Measurements from ENCODE around the gene QSOX1.
"Not testable (repeated sequence)": the region's sequence is repeated elsewhere in the genome, so short reads cannot be mapped to it uniquely, and the experiment has no call there.

QSOX1 gene

GRCh38 chr1:180198196-180198595 is 43.5 kb downstream of the QSOX1 start:
- no peaks in the 10 kb centered on the region for H3K79me2 ChIP-seq (ENCODE audit: control insufficient read depth, insufficient read depth, low read length, unreplicated experiment)
- no peaks in the 10 kb centered on the region for H3K4me1 ChIP-seq (ENCODE audit: control insufficient read depth, insufficient read depth, low read length, unreplicated experiment)
- H3K36me3 ChIP-seq (ENCODE audit: insufficient read depth, low read length) = no peaks in the 10 kb centered on the region
- no peak overlapping the region for H3K27ac ChIP-seq (ENCODE audit: low read depth, low read length)
- H3K4me3 ChIP-seq (ENCODE audit: low read depth, low read length) = no peak overlapping the region
- no peaks in the 10 kb centered on the region for H3K27me3 ChIP-seq (ENCODE audit: insufficient read depth, low read length)
- H2AFZ ChIP-seq (ENCODE audit: low read length, unreplicated experiment) = no peak overlapping the region

- Histone ChIP-seq H3K4me3 (ENCODE audit: low read depth, low read length) (no peak overlapping the region), H3K27ac (ENCODE audit: low read depth, low read length) (no peak overlapping the region), H3K4me1 (ENCODE audit: control insufficient read depth, insufficient read depth, low read length, unreplicated experiment) (no peaks in the 10 kb centered on the region), H3K27me3 (ENCODE audit: insufficient read depth, low read length) (no peaks in the 10 kb centered on the region), H3K36me3 (ENCODE audit: insufficient read depth, low read length) (no peaks in the 10 kb centered on the region), H3K79me2 (ENCODE audit: control insufficient read depth, insufficient read depth, low read length, unreplicated experiment) (no peaks in the 10 kb centered on the region), H2AFZ (ENCODE audit: low read length, unreplicated experiment) (no peak overlapping the region)
Observed at GRCh38 chr1:180198611-180199010, 43.9 kb downstream of the QSOX1 start.

DNA sequence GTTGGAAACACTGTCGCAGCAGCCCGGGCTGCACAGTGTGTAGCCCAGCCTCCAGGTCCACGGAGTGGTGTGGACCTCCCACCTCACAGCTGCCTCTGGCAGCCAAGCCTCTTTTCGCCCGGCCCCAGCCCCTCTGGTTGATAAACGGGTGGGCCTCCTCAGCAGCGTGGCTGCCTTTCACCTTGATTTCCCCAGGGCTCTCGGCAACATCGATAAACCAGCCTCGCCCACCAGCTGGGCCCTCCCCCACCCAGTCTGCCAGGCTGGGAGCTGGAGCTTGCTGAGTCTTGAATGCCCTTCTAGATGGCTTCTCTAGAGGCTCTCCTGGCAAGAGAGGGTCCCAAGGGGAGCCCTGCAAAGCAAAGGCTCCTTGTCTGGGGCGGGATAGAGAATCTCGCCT is 44.3 kb downstream of the QSOX1 start:
- H2AFZ ChIP-seq (ENCODE audit: low read length, unreplicated experiment) = no peak overlapping the region
- H3K27ac ChIP-seq (ENCODE audit: low read depth, low read length) = no peak overlapping the region
- H3K36me3 ChIP-seq (ENCODE audit: insufficient read depth, low read length) = no peaks in the 10 kb centered on the region
- H3K4me3 ChIP-seq (ENCODE audit: low read depth, low read length) = no peak overlapping the region
- no peaks in the 10 kb centered on the region for H3K27me3 ChIP-seq (ENCODE audit: insufficient read depth, low read length)
- no peaks in the 10 kb centered on the region for H3K79me2 ChIP-seq (ENCODE audit: control insufficient read depth, insufficient read depth, low read length, unreplicated experiment)
- no peaks in the 10 kb centered on the region for H3K4me1 ChIP-seq (ENCODE audit: control insufficient read depth, insufficient read depth, low read length, unreplicated experiment)

- no peaks in the 10 kb centered on the region for H3K4me1 ChIP-seq (ENCODE audit: control insufficient read depth, insufficient read depth, low read length, unreplicated experiment)
- no peak overlapping the region for H3K4me3 ChIP-seq (ENCODE audit: low read depth, low read length)
- no peak overlapping the region for H3K27ac ChIP-seq (ENCODE audit: low read depth, low read length)
- H3K27me3 ChIP-seq (ENCODE audit: insufficient read depth, low read length) = no peaks in the 10 kb centered on the region
- H3K36me3 ChIP-seq (ENCODE audit: insufficient read depth, low read length) = no peaks in the 10 kb centered on the region
- H2AFZ ChIP-seq (ENCODE audit: low read length, unreplicated experiment) = no peak overlapping the region
- no peaks in the 10 kb centered on the region for H3K79me2 ChIP-seq (ENCODE audit: control insufficient read depth, insufficient read depth, low read length, unreplicated experiment)
Observed at GRCh38 chr1:180201451-180202200, 47.0 kb downstream of the QSOX1 start.

DNA sequence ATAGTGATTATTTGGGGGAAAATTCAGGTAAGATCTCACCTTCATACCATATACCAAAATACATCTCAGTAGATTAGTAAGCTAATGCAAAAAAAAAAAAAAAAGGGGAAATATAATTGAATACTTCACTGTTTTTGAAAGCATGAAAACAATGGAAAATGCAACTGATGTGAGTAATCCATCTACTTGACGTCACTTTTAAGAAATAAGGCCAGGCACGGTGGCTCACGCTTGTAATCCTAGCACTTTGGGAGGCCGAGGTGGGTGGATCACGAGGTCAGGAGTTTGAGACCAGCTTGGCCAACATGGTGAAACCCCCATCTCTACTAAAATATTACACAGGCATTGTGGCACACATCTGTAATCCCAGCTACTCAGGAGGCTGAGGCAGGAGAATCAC is 47.9 kb downstream of the QSOX1 start:
- H3K27me3 ChIP-seq (ENCODE audit: insufficient read depth, low read length) = not testable (repeated sequence)

GRCh38 chr1:180204231-180204630 is 49.6 kb downstream of the QSOX1 start:
- Histone ChIP-seq H2AFZ (ENCODE audit: low read length, unreplicated experiment) (no peak overlapping the region), H3K36me3 (ENCODE audit: insufficient read depth, low read length) (no peaks in the 10 kb centered on the region), H3K4me3 (ENCODE audit: low read depth, low read length) (no peak overlapping the region), H3K27ac (ENCODE audit: low read depth, low read length) (no peak overlapping the region), H3K27me3 (ENCODE audit: insufficient read depth, low read length) (no peaks in the 10 kb centered on the region), H3K79me2 (ENCODE audit: control insufficient read depth, insufficient read depth, low read length, unreplicated experiment) (no peaks in the 10 kb centered on the region), H3K4me1 (ENCODE audit: control insufficient read depth, insufficient read depth, low read length, unreplicated experiment) (no peaks in the 10 kb centered on the region)

More for the DNA sequence above, 47.9 kb downstream of the QSOX1 start:
- H3K36me3 ChIP-seq (ENCODE audit: insufficient read depth, low read length); H2AFZ ChIP-seq (ENCODE audit: low read length, unreplicated experiment); H3K4me3 ChIP-seq (ENCODE audit: low read depth, low read length); H3K4me1 ChIP-seq (ENCODE audit: control insufficient read depth, insufficient read depth, low read length, unreplicated experiment); H3K79me2 ChIP-seq (ENCODE audit: control insufficient read depth, insufficient read depth, low read length, unreplicated experiment); H3K27ac ChIP-seq (ENCODE audit: low read depth, low read length): not testable (repeated sequence)

DNA sequence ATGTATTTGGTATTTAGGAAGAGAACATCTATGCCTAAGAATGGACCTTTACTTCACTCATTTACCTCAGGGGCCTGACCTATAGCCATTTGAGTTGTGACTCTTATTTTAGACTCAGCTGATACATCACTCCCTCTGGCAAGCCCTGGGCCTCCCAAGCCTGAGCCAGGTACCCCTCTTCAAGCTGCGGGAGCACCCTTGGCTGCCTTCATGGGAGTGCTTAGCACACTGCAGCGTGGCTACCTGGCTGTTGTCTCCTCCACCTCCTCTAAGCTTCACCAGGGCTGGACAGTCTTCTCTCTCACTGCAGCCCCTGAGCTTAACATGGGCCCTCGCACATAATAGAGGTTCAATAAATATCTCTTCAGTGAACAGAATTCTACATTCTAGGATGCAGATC is 51.9 kb downstream of the QSOX1 start:
- Histone ChIP-seq H3K36me3 (ENCODE audit: insufficient read depth, low read length) (no peaks in the 10 kb centered on the region), H3K4me1 (ENCODE audit: control insufficient read depth, insufficient read depth, low read length, unreplicated experiment) (no peaks in the 10 kb centered on the region), H3K27ac (ENCODE audit: low read depth, low read length) (no peak overlapping the region), H3K4me3 (ENCODE audit: low read depth, low read length) (no peak overlapping the region), H3K79me2 (ENCODE audit: control insufficient read depth, insufficient read depth, low read length, unreplicated experiment) (no peaks in the 10 kb centered on the region), H2AFZ (ENCODE audit: low read length, unreplicated experiment) (no peak overlapping the region), H3K27me3 (ENCODE audit: insufficient read depth, low read length) (no peaks in the 10 kb centered on the region)

GRCh38 chr1:180208264-180208663 is 53.6 kb downstream of the QSOX1 start:
- Histone ChIP-seq H3K4me1 (ENCODE audit: control insufficient read depth, insufficient read depth, low read length, unreplicated experiment) (no peaks in the 10 kb centered on the region), H3K27me3 (ENCODE audit: insufficient read depth, low read length) (no peaks in the 10 kb centered on the region), H3K4me3 (ENCODE audit: low read depth, low read length) (no peak overlapping the region), H2AFZ (ENCODE audit: low read length, unreplicated experiment) (no peak overlapping the region), H3K79me2 (ENCODE audit: control insufficient read depth, insufficient read depth, low read length, unreplicated experiment) (no peaks in the 10 kb centered on the region), H3K27ac (ENCODE audit: low read depth, low read length) (no peak overlapping the region), H3K36me3 (ENCODE audit: insufficient read depth, low read length) (no peaks in the 10 kb centered on the region)

DNA sequence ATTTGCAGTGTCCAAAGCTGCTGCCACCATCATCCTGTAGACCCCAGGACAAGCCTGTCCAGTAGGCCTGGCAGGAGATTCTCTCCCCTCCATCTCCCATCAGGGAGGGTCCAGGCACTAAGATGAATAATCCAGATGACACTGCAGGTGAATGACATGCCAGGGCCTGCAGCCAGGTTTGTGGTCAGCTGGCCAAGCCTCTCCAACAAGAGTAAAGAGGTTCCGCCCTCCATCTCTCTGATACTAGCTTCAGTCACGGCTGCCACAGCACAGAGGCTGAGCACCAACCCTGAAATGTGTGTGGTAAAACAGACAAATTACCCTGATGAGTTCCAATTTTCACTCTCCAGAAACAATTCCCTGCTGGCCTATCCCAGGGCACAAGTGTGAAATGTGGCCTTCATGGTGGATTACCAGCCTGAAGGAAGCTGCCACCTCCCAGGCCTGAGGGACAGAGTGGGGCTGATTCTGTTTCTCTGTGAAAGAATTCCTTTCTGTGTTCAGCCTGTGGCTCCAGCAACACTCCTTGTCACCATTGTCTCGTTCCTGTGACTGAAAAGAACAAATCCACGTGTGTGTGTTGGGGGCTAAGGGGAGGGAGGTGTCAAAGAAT is 55.4 kb downstream of the QSOX1 start:
- H3K4me1 ChIP-seq (ENCODE audit: control insufficient read depth, insufficient read depth, low read length, unreplicated experiment) = no peaks in the 10 kb centered on the region
- no peaks in the 10 kb centered on the region for H3K27me3 ChIP-seq (ENCODE audit: insufficient read depth, low read length)
- H3K4me3 ChIP-seq (ENCODE audit: low read depth, low read length) = no peak overlapping the region
- H3K79me2 ChIP-seq (ENCODE audit: control insufficient read depth, insufficient read depth, low read length, unreplicated experiment) = no peaks in the 10 kb centered on the region
- H3K27ac ChIP-seq (ENCODE audit: low read depth, low read length) = no peak overlapping the region
- H3K36me3 ChIP-seq (ENCODE audit: insufficient read depth, low read length) = no peaks in the 10 kb centered on the region
- no peak overlapping the region for H2AFZ ChIP-seq (ENCODE audit: low read length, unreplicated experiment)

DNA sequence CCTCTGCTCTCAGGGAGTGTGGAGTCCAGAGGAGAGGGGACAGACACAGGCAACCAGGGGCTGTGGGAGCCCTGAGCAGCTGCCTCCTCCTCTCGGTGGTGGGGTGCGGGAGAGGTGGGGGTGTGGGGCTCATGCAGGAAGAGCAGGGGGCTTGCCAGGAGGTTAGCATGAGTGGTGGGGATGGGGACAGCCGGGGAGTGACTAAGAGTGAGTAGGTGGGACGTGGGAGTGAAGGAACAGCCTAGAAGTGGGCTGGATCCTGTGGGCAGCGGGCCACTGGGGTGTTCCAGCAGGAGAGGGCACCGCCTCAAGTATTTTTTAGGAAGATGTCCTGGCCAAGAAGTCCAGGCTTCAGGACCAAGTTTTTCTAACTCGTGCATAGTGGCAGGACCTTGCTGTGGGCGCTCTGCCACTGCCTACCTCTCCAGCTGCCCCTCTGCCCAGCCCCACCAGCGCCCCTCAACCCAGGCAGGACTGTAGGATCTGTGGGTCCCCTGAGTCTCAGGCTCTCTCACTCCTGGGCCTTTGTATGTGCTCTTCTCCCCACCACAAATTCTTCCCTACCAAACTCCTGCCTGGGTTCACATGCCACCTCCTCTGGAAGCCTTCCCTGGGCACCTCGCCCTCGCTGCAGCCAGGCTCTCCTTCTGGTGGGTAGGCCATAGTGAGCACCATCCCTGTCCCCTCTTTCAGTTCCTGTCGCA is 56.6 kb downstream of the QSOX1 start:
- Histone ChIP-seq H3K79me2 (ENCODE audit: control insufficient read depth, insufficient read depth, low read length, unreplicated experiment) (no peaks in the 10 kb centered on the region), H3K27me3 (ENCODE audit: insufficient read depth, low read length) (no peaks in the 10 kb centered on the region), H3K4me3 (ENCODE audit: low read depth, low read length) (no peak overlapping the region), H3K36me3 (ENCODE audit: insufficient read depth, low read length) (no peaks in the 10 kb centered on the region), H3K27ac (ENCODE audit: low read depth, low read length) (no peak overlapping the region), H3K4me1 (ENCODE audit: control insufficient read depth, insufficient read depth, low read length, unreplicated experiment) (no peaks in the 10 kb centered on the region), H2AFZ (ENCODE audit: low read length, unreplicated experiment) (no peak overlapping the region)

DNA sequence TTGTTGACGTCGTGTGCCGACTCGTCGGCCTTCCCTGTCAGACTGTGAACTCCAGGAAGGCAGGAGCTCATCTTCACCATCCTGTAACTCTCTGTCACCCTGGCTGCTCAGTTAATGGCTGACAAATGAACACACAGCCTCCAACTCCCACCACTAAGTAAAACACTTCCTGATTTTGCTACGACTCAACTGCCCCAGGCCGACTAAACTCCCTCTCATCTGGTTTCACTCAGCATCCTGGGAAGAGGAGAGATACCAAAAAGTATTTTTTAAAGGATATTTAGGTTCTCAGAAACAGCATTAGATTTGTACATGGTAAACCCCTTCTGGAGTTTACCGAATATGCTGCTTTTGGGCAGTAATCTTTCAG is 57.2 kb downstream of the QSOX1 start:
- Histone ChIP-seq H3K27ac (ENCODE audit: low read depth, low read length) (no peak overlapping the region), H3K79me2 (ENCODE audit: control insufficient read depth, insufficient read depth, low read length, unreplicated experiment) (no peaks in the 10 kb centered on the region), H3K4me1 (ENCODE audit: control insufficient read depth, insufficient read depth, low read length, unreplicated experiment) (no peaks in the 10 kb centered on the region), H3K27me3 (ENCODE audit: insufficient read depth, low read length) (no peaks in the 10 kb centered on the region), H2AFZ (ENCODE audit: low read length, unreplicated experiment) (no peak overlapping the region), H3K4me3 (ENCODE audit: low read depth, low read length) (no peak overlapping the region), H3K36me3 (ENCODE audit: insufficient read depth, low read length) (no peaks in the 10 kb centered on the region)

Data from ACC112 (cell line).